ENCODE measurements around the gene CELF3. TPM values are rescaled to one million over a fixed set of nuclear protein-coding genes. Genes with fewer than 3 reads are reported as not detected.

CELF3 gene
- total RNA-seq, 6 experiments from 2014 or later, result not detected

DNA sequence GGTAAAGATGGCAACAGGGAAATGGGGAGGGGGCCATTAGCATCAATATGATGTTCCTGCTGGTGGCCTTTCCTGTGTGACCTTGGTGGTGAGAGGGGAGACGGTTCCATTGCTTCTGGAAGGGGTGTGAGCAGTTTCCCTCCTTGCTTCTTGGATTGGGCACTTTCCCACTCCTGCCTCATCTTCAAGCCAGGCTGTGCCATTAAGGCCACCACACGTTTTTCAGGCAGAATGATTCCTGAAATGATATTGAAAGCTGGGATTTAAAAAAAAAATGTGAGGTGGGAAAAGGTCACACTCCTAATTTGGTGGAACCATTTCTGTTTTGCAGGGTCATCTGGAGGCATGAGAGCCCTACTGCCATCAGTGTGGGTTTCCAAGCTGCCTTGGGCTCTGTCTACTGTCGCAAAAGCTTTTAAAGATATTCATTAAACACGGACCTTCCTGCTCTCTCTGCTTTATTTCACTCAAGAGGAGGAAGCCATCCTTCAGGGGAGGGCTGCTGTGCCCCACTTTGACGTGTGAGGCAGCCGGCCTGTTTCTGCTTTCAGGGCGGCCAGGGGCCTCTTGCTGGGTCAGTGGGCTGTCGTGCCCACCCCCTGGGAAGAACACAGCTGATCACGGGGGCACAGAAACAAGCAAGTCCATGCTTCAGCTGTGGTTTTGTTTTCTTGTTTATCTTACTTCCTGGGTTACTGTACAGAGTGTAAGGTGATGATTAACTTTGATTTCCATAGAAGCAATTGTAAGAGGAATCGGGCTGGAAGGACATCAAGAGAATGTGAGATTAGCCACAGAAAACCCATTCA is 12.8 kb upstream of the CELF3 start:
- TF ChIP-seq, protein P1, sequence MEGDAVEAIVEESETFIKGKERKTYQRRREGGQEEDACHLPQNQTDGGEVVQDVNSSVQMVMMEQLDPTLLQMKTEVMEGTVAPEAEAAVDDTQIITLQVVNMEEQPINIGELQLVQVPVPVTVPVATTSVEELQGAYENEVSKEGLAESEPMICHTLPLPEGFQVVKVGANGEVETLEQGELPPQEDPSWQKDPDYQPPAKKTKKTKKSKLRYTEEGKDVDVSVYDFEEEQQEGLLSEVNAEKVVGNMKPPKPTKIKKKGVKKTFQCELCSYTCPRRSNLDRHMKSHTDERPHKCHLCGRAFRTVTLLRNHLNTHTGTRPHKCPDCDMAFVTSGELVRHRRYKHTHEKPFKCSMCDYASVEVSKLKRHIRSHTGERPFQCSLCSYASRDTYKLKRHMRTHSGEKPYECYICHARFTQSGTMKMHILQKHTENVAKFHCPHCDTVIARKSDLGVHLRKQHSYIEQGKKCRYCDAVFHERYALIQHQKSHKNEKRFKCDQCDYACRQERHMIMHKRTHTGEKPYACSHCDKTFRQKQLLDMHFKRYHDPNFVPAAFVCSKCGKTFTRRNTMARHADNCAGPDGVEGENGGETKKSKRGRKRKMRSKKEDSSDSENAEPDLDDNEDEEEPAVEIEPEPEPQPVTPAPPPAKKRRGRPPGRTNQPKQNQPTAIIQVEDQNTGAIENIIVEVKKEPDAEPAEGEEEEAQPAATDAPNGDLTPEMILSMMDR (IDR thresholded peaks at IDR 0.05), result no peak
- no peak for TF ChIP-seq POLR2A (IDR thresholded peaks at IDR 0.05)
- no peak overlapping the region for H3K27ac ChIP-seq
- ATAC-seq, result peak in 3 of 4 donors; percentile 54 to 79 (median 70)
- WGBS (ENCODE audit: insufficient coverage, low coverage, low lambda C conversion rate, missing lambda C conversion rate), result 27% methylated on average over 6 of the region's 10 CpGs
- H3K27me3 ChIP-seq, result no peaks in the 10 kb centered on the region
- no peaks in the 10 kb centered on the region for H3K9me3 ChIP-seq
- H3K4me1 ChIP-seq, result peaks cover 0 to 15% (median 0%) of the 10 kb centered on the region in 4 donors
- intact Hi-C loops (cut with DNase I), result no loop called here
- no peak for DNase-seq
- no peaks in the 10 kb centered on the region for H3K36me3 ChIP-seq
- no peak overlapping the region for H3K4me3 ChIP-seq

DNA sequence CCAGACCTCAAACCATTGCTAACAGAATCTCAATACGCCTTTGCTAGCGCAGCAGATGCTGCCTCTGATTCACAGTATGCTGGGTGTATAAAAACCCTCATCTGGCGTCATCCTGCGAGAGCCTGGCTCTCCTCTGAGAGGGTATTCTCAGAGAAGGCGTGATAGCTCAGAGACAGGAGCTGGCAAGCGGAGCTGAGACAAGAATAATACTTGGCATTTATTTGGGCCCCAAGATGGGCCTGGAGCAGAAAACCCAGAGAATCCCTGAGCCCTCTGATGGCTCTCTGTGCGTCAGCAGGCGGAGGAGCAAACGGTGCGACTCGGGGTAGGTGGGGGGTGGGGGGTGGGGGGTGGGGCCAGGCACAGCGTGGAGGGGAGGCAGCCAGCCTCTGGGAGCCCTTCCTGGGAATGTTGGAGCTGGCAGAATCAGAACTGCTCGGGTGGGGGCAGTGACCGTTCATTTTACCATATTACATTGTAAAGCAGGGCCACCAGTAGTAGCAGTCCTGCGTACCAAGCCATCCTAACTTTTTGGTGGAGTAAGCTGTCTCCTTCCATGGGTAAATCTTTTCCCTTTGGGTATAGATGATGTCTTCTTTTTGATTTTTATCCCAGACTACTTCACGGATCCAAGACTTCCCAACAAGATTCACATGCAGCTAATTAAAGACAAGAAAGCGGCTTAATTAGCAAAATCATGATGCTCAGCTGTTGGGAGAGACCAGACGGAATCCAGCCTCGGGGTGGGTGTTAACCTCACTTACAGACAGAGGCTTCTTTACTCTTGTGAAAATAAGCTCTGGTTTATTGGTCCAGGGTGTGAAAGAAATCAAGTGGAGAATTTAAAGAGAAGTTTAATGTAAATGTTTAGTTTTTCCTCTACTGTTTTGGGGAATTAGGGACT is 11.8 kb upstream of the CELF3 start:
- H3K27ac ChIP-seq, result no peak overlapping the region
- H3K4me3 ChIP-seq, result no peak overlapping the region

DNA sequence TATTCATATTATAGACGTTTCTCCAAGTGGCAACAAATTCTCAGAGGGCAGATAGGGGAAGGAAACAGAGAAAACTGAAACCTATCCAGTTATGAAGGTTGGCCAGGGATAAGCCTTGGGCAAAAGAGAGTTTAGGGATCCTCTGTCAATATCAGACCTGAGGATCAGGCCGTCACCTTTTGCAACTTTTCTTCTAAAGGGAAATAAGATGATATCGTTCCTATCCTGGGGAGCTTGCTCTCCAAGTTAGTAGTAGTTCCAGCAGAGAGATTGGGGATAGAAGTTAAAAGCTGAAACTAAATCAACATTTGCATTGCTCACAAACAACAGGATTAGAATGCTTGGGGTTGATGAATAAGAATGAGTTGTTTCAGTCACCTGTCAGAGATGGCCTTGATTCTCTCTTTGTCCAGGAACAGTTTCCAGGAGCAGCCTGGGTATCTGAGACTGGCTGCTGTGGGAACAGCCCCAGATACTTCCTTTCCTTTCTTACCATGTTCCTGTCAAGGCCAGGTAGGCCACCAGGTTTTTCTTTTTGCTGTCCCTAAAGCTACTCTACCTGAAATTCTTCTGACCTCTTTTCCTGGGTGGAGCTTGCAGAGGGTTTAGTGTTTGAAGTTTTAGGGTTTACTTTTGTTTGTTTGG is 7.2 kb upstream of the CELF3 start:
- 55% methylated on average over 3 of the region's 3 CpGs for WGBS (ENCODE audit: insufficient coverage, low coverage, low lambda C conversion rate, missing lambda C conversion rate)

More for the DNA sequence above, 11.8 kb upstream of the CELF3 start:
- no peak for DNase-seq
- Histone ChIP-seq H3K36me3 (no peaks in the 10 kb centered on the region), H3K4me1 (peaks cover 0 to 16% (median 0%) of the 10 kb centered on the region in 4 donors), H3K27me3 (no peaks in the 10 kb centered on the region), H3K9me3 (no peaks in the 10 kb centered on the region)
- no peak for TF ChIP-seq POLR2A (IDR thresholded peaks at IDR 0.05)
- TF ChIP-seq, protein P1 (IDR thresholded peaks at IDR 0.05), result no peak
- intact Hi-C loops (cut with DNase I), result no loop called here
- peak in 2 of 4 donors; percentile 17 to 35 for ATAC-seq
- 46% methylated on average over 7 of the region's 19 CpGs for WGBS (ENCODE audit: insufficient coverage, low coverage, low lambda C conversion rate, missing lambda C conversion rate)

More for the DNA sequence above, 7.2 kb upstream of the CELF3 start:
- TF ChIP-seq POLR2A (IDR thresholded peaks at IDR 0.05), result no peak
- TF ChIP-seq, protein P1 (IDR thresholded peaks at IDR 0.05), result no peak
- DNase-seq (no peak), ATAC-seq (no peak)
- peaks cover 0 to 19% (median 3%) of the 10 kb centered on the region in 4 donors for H3K4me1 ChIP-seq
- H3K4me3 ChIP-seq, result no peak overlapping the region
- no peaks in the 10 kb centered on the region for H3K36me3 ChIP-seq
- intact Hi-C loops (cut with DNase I), result no loop called here
- no peak overlapping the region for H3K27ac ChIP-seq
- no peaks in the 10 kb centered on the region for H3K27me3 ChIP-seq
- H3K9me3 ChIP-seq, result no peaks in the 10 kb centered on the region

All from right lobe of liver (tissue), 6 donors.